ENCODE results near the gene PEAK3. TPM values are rescaled to one million over a fixed set of nuclear protein-coding genes. Genes with fewer than 3 reads are reported as not detected.
A peak's percentile ranks its signal among the peaks of the same experiment; 100 is the strongest.

The PEAK3 gene
- total and polyA plus RNA-seq, 2 donors (not counting 1 experiment from before 2014, with no cell fraction given), result 0.18 to 0.71 TPM

GRCh38 chr19:2271234-2272103 is 10.5 kb downstream of the PEAK3 start:
- H3K27ac Mint-ChIP-seq, result peak overlapping the region; percentile 95
- 26% methylated on average over 43 of the region's 43 CpGs for WGBS (ENCODE audit: insufficient coverage)
- POLR2A ChIA-PET, result interaction anchor here (0.5 to 10.8 kb wide), 13 partner anchors 10 to 455 kb away, joined by 3 to 134 read pairs (median 3); partner anchors contain the start of genes JSRP1, PLEKHJ1 and SF3A2
- Histone ChIP-seq H3K4me1 (ENCODE audit: control insufficient read depth in 2 of 2, insufficient read depth in 2 of 2, low read length in 2 of 2) (peaks cover 46 to 56% of the 10 kb centered on the region in 2 donors), H2AFZ (ENCODE audit: insufficient read depth, low read depth, low read length, poor library complexity, severe bottlenecking) (no peak overlapping the region), H3K79me2 (ENCODE audit: control insufficient read depth, insufficient read depth, low read length) (peaks cover 78% of the 10 kb centered on the region), H3K27me3 (replicated peaks in 1 of 4; ENCODE audit: control extremely low read depth in 1 of 4, control insufficient read depth in 3 of 4, insufficient read depth in 4 of 4, low read length in 3 of 4) (no peaks in the 10 kb centered on the region), H4K20me1 (ENCODE audit: control insufficient read depth, insufficient read depth, low read length, poor library complexity, severe bottlenecking) (peaks cover 70% of the 10 kb centered on the region), H3K36me3 (replicated peaks in 1 of 2; ENCODE audit: control extremely low read depth in 1 of 2, control insufficient read depth in 1 of 2, extremely low read depth in 1 of 2, insufficient read depth in 2 of 2, low read length in 1 of 2) (peaks cover 0 to 35% of the 10 kb centered on the region in 2 experiments), H3K4me3 (ENCODE audit: control extremely low read depth in 1 of 5, extremely low read depth in 1 of 5, insufficient read depth in 1 of 5, low read depth in 2 of 5, low read length in 4 of 5) (peak overlapping the region; percentile 73 to 100 (median 99)), H3K4me2 (replicated peaks; ENCODE audit: low read depth, low read length, poor library complexity, severe bottlenecking) (peak overlapping the region; percentile 99), H3K27ac (ENCODE audit: low read length in 2 of 2) (peak overlapping the region; percentile 79 to 84), H3K9me3 (ENCODE audit: control extremely low read depth in 1 of 3, control insufficient read depth in 2 of 3, insufficient read depth in 1 of 3, low read length in 2 of 3) (no peaks in the 10 kb centered on the region), H3K9ac (ENCODE audit: low read length) (peak overlapping the region; percentile 99)
- intact Hi-C loops (cut with micrococcal nuclease), result loop anchor here (2.0 to 10.0 kb wide), 2 partner anchors 61 to 203 kb away; partner anchors contain the start of gene GADD45B
- H3K27me3 Mint-ChIP-seq, result no peaks in the 10 kb centered on the region
- TF ChIP-seq CTCF (IDR thresholded peaks at IDR 0.05), result no peak
- TF ChIP-seq EZH2 (IDR thresholded peaks at IDR 0.05; ENCODE audit: borderline replicate concordance, insufficient read depth, low read depth, low read length, poor library complexity, severe bottlenecking), result no peak
- H3K9me3 Mint-ChIP-seq (ENCODE audit: insufficient read depth), result no peaks in the 10 kb centered on the region
- DNase-seq, result peak; percentile 66
- H3K4me3 Mint-ChIP-seq, result peak overlapping the region; percentile 89
- CTCF ChIA-PET, result interaction anchor here (0.7 to 7.5 kb wide), 12 partner anchors 11 to 382 kb away, joined by 3 to 66 read pairs (median 7); partner anchors contain the start of genes AMH, JSRP1 and PLEKHJ1
- peaks cover 54% of the 10 kb centered on the region for H3K4me1 Mint-ChIP-seq
- no peak for ATAC-seq (ENCODE audit: low read depth)

Measured in B cell (primary cell).